HG02571 (cell line): ENCODE data around the gene LBX2.
A peak's percentile ranks its signal among the peaks of the same experiment; 100 is the strongest.

Experiments
- ATAC-seq: cut with Tn5 transposase; IDR thresholded peaks from one replicate; pipeline ENCODE4 v1.9.1; 2021; ENCODE audit warnings: mild to moderate bottlenecking, moderate library complexity; ENCODE audit not compliant: unreplicated experiment

Gene LBX2

DNA sequence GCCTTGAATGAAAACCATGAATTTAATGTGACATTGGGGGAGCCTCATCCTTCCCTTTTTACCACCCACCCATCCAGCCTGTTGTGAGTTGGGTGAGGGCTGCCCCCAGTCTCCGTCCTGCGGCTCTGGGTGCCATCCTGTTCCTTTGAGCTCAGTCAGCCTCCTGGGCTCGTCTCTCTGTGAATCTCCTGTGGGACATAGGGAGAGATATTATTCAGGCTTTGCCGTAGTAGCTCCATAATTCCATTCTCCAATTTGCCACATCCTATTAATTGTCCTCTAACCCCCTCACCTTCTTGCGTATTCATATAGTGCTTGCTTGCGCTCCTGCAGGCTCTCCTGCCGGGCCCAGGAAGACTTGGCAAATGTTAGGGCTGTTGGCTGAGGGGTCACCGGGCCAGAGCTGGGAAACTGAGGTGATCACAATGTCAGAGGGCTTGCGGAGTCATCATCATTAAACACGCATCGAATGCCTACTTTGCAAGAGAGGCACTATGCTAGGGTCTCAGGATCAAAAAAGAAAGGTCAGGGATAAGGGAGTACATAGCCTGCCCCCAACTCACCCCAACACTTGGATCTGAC lies 27.3 kb upstream of the LBX2 start:
- no peak for ATAC-seq

DNA sequence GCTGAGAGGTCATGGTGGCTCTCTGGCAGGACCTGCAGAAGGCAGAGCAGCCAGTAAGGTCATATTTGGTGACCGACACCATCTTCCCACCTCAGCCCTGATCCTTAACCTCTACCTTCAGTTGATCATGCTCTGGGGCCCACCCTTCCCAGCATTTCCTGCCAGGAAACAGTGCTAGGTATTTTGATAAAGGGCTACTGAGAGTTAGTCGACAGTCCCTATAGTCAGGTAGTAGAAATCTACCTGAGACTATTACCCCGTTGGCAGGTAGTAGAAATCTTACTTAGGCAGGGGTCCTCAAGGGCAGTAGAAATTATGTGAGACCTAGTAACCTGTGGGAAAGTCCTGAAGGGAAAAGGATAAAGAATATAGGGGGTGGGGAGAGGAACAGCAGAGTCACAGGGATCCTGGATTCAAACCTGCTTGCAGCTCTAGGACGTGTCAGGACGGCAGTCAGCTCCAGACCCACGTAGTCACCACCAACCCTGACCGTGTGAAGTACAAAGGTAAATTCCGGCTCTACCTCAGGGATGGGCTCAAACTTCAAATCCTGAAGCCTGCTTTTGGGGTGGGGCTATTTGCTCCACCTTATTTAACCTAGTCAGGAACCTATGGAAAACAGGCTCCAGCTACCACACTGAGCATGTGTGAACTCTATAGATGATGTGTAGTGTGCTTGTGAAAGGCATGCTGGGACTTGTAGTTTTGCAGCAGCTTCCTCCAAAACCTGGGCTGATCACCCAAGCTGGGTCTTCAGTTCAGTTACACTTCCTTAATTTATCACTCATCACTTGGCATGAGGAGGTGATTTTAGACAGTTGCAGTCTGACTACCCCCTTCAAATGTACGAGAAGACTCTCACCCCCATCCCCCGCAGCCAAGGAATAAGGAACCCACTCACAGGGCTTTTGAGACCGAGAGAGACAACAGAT lies 26.6 kb upstream of the LBX2 start, which contains the start of gene DQX1:
Gene DQX1 (minus strand): TSS at position 515 of the 932 bp plus-strand sequence. CDS start 502 bp downstream, at position 13.
- ATAC-seq = no peak

DNA sequence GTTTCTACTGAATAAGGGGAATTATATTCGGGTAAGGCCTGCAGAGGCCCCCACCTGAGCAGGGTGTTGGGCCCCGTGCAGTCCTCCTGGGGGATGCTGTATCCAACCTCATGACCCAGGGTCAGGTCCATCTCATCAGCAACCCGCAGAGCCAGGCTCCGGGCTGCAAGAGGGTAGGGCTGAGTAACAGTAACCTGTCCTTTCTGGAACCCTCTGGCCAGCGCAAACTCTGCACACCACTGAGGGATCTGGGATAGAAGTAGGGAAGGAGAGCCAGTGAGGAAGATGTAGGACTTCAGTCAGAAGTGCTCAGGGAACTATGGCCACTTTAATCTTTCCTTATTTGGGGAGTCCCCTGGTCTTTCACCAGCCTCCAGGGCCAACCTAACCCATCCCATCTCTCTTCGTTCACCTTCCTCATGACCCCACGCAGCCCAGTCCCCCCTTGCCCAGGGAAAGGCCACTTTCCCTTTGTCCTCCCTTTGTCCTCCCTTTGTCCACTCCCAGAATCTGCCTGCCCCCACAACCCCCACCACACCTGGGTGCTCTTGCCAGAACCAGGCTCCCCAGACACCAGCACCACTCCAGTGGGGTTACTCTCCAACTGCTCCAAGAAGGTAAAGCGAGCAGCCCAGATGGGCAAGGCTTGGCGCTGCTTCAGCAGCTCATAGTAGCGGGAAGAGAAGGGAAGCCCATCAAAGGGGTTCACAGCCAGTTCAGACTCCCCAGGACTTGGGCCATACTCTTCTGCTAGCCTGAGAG lies 25.7 kb upstream of the LBX2 start:
- ATAC-seq = no peak

DNA sequence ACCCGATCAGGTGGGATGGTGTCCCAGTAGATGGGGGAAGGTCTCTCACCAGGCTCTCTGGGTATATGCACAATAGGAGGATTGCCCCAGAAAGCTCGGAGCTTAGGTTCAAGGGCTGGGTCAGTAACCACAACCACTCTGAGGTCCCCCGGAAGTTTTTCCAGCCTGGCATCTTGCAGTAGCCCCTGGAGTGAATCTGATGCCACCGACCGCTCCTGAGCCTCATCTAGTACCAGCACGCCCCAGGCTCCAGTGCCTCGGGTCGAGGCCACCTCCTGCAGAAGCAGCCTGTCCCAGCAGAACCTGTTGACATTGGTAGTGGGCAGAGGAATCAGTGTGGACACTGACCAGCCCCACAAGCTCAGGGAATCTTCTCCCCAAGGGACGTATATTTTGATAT lies 24.6 kb upstream of the LBX2 start:
- no peak for ATAC-seq

GRCh38 chr2:74522516-74522915 lies 23.1 kb upstream of the LBX2 start:
- no peak for ATAC-seq

DNA sequence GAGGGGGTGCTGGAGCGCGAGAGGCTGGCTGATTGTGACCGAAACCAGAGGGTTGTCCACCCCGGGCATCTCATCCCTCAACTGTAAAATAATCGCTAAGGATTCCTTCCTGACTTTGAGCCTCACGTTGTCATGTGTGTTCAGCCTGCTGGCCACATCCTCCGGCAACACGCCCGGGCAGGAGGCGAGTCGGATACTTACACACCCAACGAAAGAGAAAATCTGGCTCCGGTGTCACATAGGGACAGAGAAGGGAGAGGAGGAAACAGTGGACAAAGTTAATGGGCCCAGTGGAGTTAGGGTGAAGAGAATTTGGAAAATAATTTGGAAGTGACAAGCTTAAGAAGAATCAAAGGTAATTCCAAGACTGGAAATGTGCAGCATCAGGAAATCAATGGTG lies 17.2 kb upstream of the LBX2 start:
- no peak for ATAC-seq

- ATAC-seq = no peak
Observed at GRCh38 chr2:74515981-74516633, 16.7 kb upstream of the LBX2 start.

DNA sequence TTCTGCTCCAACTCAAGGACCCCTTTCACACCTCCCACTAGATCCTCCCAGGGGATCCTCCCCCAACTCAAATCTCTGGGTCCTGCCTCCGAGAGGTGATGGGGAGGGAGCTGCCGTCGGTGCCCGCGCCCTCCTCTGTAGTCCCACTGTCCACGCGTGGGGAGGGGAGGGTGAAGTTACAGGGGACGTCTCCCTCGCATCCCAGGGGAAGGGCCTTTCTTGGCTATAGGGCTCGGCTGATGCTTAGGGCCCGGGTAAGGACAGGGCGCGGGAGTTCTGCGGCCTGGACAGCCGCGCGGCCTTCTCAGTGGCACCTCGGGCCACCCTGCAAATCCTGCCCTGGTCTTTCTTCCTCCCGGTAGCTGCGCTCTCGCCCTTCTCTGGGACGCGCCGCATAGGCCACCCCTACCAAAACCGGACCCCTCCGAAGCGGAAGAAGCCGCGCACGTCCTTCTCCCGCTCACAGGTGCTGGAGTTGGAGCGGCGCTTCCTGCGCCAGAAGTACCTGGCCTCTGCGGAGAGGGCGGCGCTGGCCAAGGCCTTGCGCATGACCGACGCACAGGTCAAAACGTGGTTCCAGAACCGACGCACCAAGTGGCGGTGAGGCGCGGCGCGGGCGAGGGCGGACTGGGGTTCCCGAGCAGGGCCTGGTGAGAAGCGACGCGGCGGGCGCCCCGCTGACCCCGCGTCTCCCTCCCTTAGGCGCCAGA lies 16.0 kb upstream of the LBX2 start:
- no peak for ATAC-seq

DNA sequence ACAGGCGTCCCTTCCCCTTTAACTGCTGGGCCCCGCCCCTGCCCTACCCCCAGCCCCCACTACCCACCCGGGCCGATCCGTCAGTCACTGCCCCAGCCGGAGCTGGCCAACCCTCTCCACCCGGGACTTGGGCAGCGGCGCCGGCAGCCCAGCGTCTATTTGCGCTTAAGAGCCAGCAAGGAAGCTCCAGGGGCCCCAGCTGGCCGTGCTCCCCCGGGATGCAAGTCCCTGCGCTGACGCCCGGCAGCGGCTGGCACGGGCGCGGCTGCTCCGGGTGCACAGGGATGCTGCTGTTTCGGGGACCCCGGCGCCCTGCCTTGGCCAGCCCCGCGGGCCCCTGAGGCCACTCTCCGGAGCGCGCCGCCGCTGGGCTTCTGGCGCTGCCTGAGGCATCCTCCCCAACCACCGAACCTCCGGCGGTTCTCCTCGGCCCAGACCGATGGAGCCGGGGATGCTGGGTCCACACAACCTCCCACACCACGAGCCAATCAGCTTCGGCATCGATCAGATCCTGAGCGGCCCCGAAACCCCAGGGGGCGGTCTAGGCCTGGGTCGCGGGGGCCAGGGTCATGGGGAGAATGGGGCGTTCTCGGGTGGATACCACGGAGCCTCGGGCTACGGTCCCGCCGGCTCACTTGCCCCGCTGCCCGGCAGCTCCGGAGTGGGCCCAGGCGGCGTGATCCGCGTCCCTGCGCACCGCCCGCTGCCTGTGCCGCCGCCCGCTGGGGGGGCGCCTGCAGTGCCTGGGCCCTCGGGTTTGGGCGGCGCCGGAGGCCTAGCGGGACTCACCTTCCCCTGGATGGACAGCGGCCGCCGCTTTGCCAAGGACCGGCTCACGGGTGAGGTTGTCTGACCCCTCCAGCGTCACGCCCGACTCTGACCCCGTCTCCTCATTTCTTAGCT lies 15.2 kb upstream of the LBX2 start, which contains the start of gene TLX2:
Gene TLX2 (plus strand): TSS at position 83 of the 903 bp plus-strand sequence. CDS start 357 bp downstream, at position 440.
- no peak for ATAC-seq

DNA sequence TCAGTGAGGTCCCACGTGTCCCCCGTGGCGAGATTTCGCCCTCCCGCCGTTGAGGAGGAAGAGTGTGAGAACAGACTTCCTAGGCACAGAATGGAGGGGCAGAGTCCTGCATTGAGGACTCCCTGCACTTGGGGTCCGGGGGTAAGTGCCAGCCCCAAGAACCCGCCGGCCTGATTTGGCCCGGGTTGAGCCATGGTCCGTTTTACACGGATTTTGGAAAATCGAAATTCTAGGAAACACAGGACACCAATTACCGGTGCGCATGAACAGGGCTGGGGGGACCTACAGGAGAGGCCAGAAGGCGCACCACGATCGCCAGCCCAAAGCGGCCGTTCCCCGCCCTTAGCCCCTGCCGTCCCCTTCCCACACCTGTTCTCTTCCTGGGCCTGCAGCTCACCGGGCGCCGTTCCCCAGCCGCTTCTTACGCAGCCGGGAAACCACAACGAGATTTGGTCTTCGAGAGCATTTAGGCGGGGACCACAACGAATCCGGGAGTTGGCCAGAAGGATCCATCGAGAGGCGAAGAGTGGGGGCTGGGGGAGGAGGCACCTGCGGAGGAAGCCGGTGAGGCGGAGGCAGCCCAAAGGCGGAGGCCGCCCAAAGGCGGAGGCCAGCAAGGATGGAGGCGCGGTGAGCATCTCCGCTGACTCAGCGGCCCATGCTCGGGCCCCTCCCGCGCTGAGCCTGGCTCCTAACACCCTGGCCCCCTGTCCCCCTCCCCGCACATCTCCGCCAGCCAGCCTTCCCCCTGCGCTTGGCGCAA lies 14.4 kb upstream of the LBX2 start:
- ATAC-seq = no peak

DNA sequence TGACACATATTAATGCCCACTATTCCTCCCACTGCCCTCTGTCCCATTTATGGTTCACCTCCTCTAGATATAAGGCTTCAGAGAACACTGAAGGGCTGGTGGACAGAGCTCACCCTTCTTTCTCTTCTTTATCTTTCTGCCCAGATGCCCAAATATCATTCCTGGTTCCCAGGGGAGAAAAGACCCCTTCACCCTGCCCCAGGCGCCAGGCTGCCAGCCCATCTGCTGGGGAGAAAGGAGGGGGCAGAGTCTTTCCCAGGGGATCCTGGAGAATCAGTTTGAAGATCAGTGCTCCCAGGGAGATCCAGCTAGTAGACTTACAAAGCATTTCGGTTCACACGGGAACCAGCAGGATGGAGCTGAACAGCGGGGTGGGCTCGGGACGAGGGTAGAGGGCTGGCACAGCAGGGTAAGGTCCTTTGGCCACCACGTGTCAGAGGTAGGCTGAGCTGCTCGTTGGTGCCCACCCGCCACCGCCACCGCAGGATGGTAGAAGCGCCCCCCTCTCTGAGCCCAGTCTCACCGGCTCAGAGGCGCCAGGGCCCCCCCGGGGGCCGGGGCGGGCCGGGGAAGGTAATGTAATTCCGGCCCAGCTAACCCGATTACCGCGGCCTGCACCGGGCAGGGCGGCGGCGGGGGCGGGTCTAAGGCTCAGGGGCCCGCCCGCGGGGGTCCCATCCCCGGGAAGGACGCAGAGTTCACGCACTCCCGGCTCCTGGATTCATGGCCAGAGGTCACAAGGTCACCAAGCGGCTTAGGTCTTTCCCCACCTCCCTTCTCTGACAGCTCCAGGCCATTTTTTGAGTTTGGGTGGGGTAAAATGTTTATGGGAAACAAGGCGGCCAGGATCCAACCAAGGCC lies 13.6 kb upstream of the LBX2 start:
- ATAC-seq = no peak

- no peak for ATAC-seq
Observed at GRCh38 chr2:74511104-74511989, 11.9 kb upstream of the LBX2 start.

- no peak for ATAC-seq
Observed at GRCh38 chr2:74510272-74510671, 10.9 kb upstream of the LBX2 start.

DNA sequence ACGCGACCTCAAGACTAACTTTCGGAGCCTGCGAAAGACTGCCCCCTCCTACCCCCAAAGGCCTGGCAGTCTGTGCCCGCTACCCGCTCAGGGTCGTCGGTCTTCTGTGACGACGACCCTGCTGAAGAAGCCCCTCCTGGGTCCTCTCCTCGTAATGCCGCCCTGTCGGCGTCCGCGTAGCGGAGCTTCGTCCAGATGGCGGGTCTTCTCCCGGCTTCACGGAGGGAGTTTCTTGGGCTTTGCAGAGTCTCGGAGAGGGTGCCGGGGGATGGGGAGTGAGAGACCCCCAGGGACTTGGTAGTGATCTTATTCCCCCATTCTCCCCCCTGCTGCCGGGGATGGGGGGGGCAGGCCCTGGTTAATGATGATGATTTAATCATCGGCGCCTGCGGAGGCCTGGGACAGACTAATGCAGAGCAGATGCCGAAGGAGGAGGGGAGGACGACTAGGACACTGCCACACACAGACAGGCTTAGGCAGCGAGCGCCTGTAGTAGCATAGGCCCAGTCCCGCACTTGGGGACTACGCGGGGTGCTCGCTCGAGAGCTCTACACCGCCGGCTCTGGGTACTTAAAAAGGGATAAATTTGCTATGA lies 8.6 kb upstream of the LBX2 start:
- peak; percentile 10 for ATAC-seq

DNA sequence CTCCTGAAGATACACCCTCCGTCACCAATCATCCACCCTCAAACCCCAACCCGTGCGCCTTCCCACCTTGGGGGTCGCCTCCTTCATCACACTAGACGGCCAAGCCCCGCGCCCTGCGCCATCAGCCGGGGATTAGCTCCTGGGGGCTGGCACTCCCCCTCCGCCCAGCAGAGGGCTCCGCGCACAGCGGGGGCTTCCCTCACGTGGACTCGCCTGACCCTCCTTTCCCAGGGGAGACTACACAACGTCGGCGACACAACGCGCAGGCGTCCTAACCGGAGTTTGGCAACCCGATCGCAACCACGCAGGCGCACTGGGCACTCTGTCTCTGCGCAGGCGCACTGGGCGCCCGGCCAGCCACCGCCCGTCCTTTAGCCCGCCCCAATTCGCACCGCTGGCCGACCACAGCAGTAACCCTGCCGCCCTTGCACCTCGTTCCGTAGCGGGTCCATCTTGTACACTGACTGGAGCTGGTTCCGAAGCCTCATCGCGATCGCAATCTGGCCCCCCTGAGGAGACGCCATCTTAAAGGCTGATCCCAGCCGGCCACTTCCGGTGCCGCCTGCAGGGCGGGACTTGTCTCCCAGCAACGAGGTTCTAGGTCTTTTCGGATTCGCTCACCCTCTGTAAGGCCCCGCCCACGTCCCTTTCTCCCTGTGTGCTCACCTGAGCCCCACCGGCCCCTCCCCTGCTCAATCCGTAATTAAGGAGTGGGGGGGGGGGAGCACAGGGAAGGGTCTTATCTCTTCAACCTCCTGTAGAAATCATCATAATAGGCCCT lies 7.9 kb upstream of the LBX2 start, which contains the start of gene PCGF1:
Gene PCGF1 (minus strand): TSS at position 551 of the 781 bp plus-strand sequence. CDS start 27 bp downstream, at position 524.
- ATAC-seq = peak; percentile 87
